Endothelial cell of umbilical vein (primary cell): ENCODE data around the gene NR4A1.

Source experiments
- EZH2 ChIP-seq: IDR thresholded peaks from 2 replicates; pipeline ENCODE4 v1.6.1; 2012; ENCODE audit warnings: borderline replicate concordance, low read depth, mild to moderate bottlenecking, moderate library complexity, low read length, inconsistent platforms; ENCODE audit not compliant: severe bottlenecking
- POLR2A ChIP-seq: IDR thresholded peaks from 2 replicates; pipeline ENCODE4 v1.6.1; 2012; ENCODE audit warnings: low read depth, mild to moderate bottlenecking, control low read depth, low read length
- TF ChIP-seq, protein P1 (sequence below), 2 donors: IDR thresholded peaks; 1 replicate in 1 of 2; 2 replicates in 1 of 2; pipeline ENCODE4 v1.5.1; 2011; ENCODE audit warnings: low read length in 2 of 2, mild to moderate bottlenecking in 2 of 2, moderate library complexity in 2 of 2, control low read depth in 1 of 2, inconsistent platforms in 1 of 2, low read depth in 1 of 2; ENCODE audit not compliant: insufficient read depth in 1 of 2; ENCODE audit errors: extremely low read depth in 1 of 2

DNA sequence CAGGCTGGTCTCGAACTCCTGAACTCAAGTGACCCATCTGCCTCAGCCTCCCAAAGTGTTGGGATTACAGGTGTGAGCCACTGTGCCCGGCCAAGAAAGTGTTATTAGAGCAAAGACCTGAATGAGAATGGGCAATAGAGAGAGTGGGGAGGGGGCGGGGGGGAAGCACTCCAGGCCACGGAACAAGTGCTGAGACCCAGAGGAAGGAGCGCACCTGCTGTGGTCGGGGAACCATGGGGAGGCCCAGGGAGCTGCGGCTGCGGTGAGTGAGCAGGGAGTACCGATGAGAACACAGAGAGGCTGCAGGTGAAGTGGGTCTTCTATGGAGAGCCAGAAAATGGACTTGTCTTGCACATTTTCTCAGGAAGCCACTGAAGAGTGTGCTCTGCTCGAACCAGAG, 39.0 kb downstream of the NR4A1 start:
- TF ChIP-seq EZH2 (no peak), POLR2A (no peak)
- TF ChIP-seq, protein P1, sequence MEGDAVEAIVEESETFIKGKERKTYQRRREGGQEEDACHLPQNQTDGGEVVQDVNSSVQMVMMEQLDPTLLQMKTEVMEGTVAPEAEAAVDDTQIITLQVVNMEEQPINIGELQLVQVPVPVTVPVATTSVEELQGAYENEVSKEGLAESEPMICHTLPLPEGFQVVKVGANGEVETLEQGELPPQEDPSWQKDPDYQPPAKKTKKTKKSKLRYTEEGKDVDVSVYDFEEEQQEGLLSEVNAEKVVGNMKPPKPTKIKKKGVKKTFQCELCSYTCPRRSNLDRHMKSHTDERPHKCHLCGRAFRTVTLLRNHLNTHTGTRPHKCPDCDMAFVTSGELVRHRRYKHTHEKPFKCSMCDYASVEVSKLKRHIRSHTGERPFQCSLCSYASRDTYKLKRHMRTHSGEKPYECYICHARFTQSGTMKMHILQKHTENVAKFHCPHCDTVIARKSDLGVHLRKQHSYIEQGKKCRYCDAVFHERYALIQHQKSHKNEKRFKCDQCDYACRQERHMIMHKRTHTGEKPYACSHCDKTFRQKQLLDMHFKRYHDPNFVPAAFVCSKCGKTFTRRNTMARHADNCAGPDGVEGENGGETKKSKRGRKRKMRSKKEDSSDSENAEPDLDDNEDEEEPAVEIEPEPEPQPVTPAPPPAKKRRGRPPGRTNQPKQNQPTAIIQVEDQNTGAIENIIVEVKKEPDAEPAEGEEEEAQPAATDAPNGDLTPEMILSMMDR (IDR thresholded peaks at IDR 0.05; ENCODE audit: extremely low read depth in 1 of 2, insufficient read depth in 1 of 2, low read depth in 1 of 2, low read length in 2 of 2), result no peak
